SK-N-SH (cell line): ENCODE data around the gene SMARCA2. TPM values are rescaled to one million over a fixed set of nuclear protein-coding genes. Genes with fewer than 3 reads are reported as not detected.
A peak's percentile ranks its signal among the peaks of the same experiment; 100 is the strongest.

ENCODE experiments used
- CTCF ChIA-PET: fragments of 300-600, 350-600 bp; formaldehyde crosslinking; extraction: SDS; loops from one replicate; lab custom pipeline; 2021; lab: Yijun Ruan, JAX
- POLR2A ChIA-PET: fragments of 350-600 bp; sonication (Branson Sonifier 250); formaldehyde crosslinking; extraction: SDS; loops from one replicate; lab custom pipeline; 2020; ENCODE audit warnings: antibody characterized with exemption, inconsistent platforms; lab: Yijun Ruan, JAX
- DNase-seq: peaks from one replicate; pipeline ENCODE4 v3.0.0; 2012
- H2AFZ ChIP-seq: fragments of 200-600 bp; sonication (generic); 2 replicates; pipeline ENCODE4 v1.8.1; 2016; ENCODE audit warnings: antibody characterized with exemption, mild to moderate bottlenecking, low read depth
- H3F3A ChIP-seq: fragments of 200-600 bp; sonication (generic); replicated peaks from 2 replicates; pipeline ENCODE3; 2016; ENCODE audit warnings: antibody characterized with exemption, mild to moderate bottlenecking; ENCODE audit not compliant: insufficient read depth
- H3K27ac ChIP-seq, 2 experiments: fragments of 200-500 bp in 1 of 2; fragments of 200-600 bp in 1 of 2; sonication (Bioruptor generic) in 1 of 2; sonication (generic), shearing (Covaris generic) in 1 of 2; 2 replicates each; pipeline versions ENCODE4 v1.5.1 to v1.6.1; 2014 to 2016; ENCODE audit warnings: low read depth in 2 of 2, inconsistent platforms in 1 of 2, low read length in 1 of 2, mild to moderate bottlenecking in 1 of 2, mixed read lengths in 1 of 2
- H3K27me3 ChIP-seq: fragments of 200-600 bp; sonication (generic), shearing (Covaris generic); 2 replicates; pipeline ENCODE4 v1.6.1; 2016; ENCODE audit warnings: mixed run types; ENCODE audit not compliant: insufficient read depth
- H3K36me3 ChIP-seq, 2 experiments: fragments of 200-500 bp in 1 of 2; fragments of 200-600 bp in 1 of 2; sonication (Bioruptor generic) in 1 of 2; sonication (generic) in 1 of 2; replicated peaks in 1 of 2; 2 replicates each; pipeline versions ENCODE3 to v1.5.1; 2014 to 2016; ENCODE audit warnings: low read length in 1 of 2, mild to moderate bottlenecking in 1 of 2; ENCODE audit not compliant: insufficient read depth in 2 of 2, control insufficient read depth in 1 of 2
- H3K4me1 ChIP-seq, 2 experiments: fragments of 200-500 bp in 1 of 2; fragments of 200-600 bp in 1 of 2; sonication (Bioruptor generic) in 1 of 2; sonication (generic), shearing (Covaris generic) in 1 of 2; 2 replicates each; pipeline versions ENCODE4 v1.5.1 to v1.6.1; 2014 to 2016; ENCODE audit warnings: low read depth in 1 of 2, low read length in 1 of 2, mixed run types in 1 of 2; ENCODE audit not compliant: insufficient read depth in 2 of 2, control insufficient read depth in 1 of 2
- H3K4me2 ChIP-seq: fragments of 200-600 bp; sonication (generic), shearing (Covaris generic); 2 replicates; pipeline ENCODE4 v1.6.1; 2017; ENCODE audit warnings: mixed run types
- H3K4me3 ChIP-seq, 2 experiments: fragments of 200-500 bp in 1 of 2; fragments of 200-600 bp in 1 of 2; sonication (Bioruptor generic) in 1 of 2; sonication (generic), shearing (Covaris generic) in 1 of 2; 2 replicates each; pipeline versions ENCODE4 v1.5.1 to v1.8.1; 2014 to 2016; ENCODE audit warnings: low read depth in 2 of 2, inconsistent platforms in 1 of 2, low read length in 1 of 2, mild to moderate bottlenecking in 1 of 2, mixed read lengths in 1 of 2, moderate library complexity in 1 of 2
- H3K79me2 ChIP-seq: fragments of 200-600 bp; sonication (generic); 2 replicates; pipeline ENCODE4 v1.8.1; 2017; ENCODE audit warnings: mild to moderate bottlenecking; ENCODE audit not compliant: insufficient read depth
- H3K9ac ChIP-seq: fragments of 200-600 bp; sonication (generic); 2 replicates; pipeline ENCODE4 v1.6.1; 2017; ENCODE audit warnings: mixed run types
- H3K9me2 ChIP-seq: fragments of 200-600 bp; sonication (generic); 2 replicates; pipeline ENCODE4 v1.6.1; 2017; ENCODE audit warnings: mixed run types
- H3K9me3 ChIP-seq: fragments of 200-600 bp; sonication (generic); 2 replicates; pipeline ENCODE4 v1.6.1; 2017; ENCODE audit warnings: mixed run types, mild to moderate bottlenecking, moderate library complexity
- H4K20me1 ChIP-seq: fragments of 200-600 bp; sonication (generic); 2 replicates; pipeline ENCODE4 v1.6.1; 2017; ENCODE audit warnings: mild to moderate bottlenecking, mixed run types; ENCODE audit not compliant: insufficient read depth
- CTCF ChIP-seq: fragments of 200-600 bp; sonication (generic); IDR thresholded peaks from 2 replicates; pipeline ENCODE4 v1.6.1; 2017; ENCODE audit warnings: antibody characterized with exemption, mild to moderate bottlenecking, moderate library complexity
- EZH2phosphoT487 ChIP-seq: fragments of 200-600 bp; sonication (generic); IDR thresholded peaks from 2 replicates; pipeline ENCODE4 v1.6.1; 2017; ENCODE audit warnings: low read depth, mixed run types, mild to moderate bottlenecking, antibody characterized with exemption, moderate library complexity, borderline replicate concordance
- FOSL2 ChIP-seq: IDR thresholded peaks from 2 replicates; pipeline ENCODE4 v1.4.0; 2012; ENCODE audit warnings: low read depth, mild to moderate bottlenecking, moderate library complexity, borderline replicate concordance
- FOXM1 ChIP-seq: IDR thresholded peaks from 2 replicates; pipeline ENCODE4 v1.4.0; 2012; ENCODE audit warnings: low read depth, mild to moderate bottlenecking
- JUND ChIP-seq: IDR thresholded peaks from 2 replicates; pipeline ENCODE4 v1.4.0; 2012
- MAX ChIP-seq: IDR thresholded peaks from 2 replicates; pipeline ENCODE4 v1.4.0; 2012; ENCODE audit warnings: low read depth
- MEF2A ChIP-seq: IDR thresholded peaks from 2 replicates; pipeline ENCODE4 v1.4.0; 2012; ENCODE audit warnings: low read depth, borderline replicate concordance
- MXI1 ChIP-seq: IDR thresholded peaks from 2 replicates; pipeline ENCODE4 v1.6.1; 2012; ENCODE audit warnings: mild to moderate bottlenecking, low read depth, low read length, improper control_type of control experiment
- NFIC ChIP-seq: IDR thresholded peaks from 2 replicates; pipeline ENCODE4 v1.4.0; 2012; ENCODE audit warnings: borderline replicate concordance
- NRF1 ChIP-seq: IDR thresholded peaks from 2 replicates; pipeline ENCODE4 v1.6.1; 2012; ENCODE audit warnings: low read depth, mild to moderate bottlenecking, low read length
- PBX3 ChIP-seq: IDR thresholded peaks from 2 replicates; pipeline ENCODE4; 2012
- RAD21 ChIP-seq: IDR thresholded peaks from 2 replicates; pipeline ENCODE4 v1.6.1; 2012; ENCODE audit warnings: mild to moderate bottlenecking, low read length
- RCOR1 ChIP-seq: fragments of 150-350 bp; IDR thresholded peaks from 2 replicates; pipeline ENCODE4 v1.6.1; 2017; ENCODE audit warnings: antibody characterized with exemption, low read length
- RFX5 ChIP-seq: IDR thresholded peaks from 2 replicates; pipeline ENCODE4 v1.6.1; 2012; ENCODE audit warnings: mild to moderate bottlenecking, improper control_type of control experiment, low read length
- SIN3A ChIP-seq: IDR thresholded peaks from 2 replicates; pipeline ENCODE4 v1.6.1; 2012; ENCODE audit warnings: low read depth, mild to moderate bottlenecking, low read length, moderate library complexity, borderline replicate concordance
- SMC3 ChIP-seq: IDR thresholded peaks from 2 replicates; pipeline ENCODE4 v1.6.1; 2012; ENCODE audit warnings: low read depth, low read length, improper control_type of control experiment
- TEAD4 ChIP-seq: IDR thresholded peaks from 2 replicates; pipeline ENCODE4 v1.4.0; 2012; ENCODE audit warnings: mild to moderate bottlenecking, borderline replicate concordance; ENCODE audit not compliant: insufficient read depth
- USF1 ChIP-seq: IDR thresholded peaks from 2 replicates; pipeline ENCODE4 v1.4.0; 2012; ENCODE audit warnings: low read depth, borderline replicate concordance
- WGBS: methylation state at CpG from one replicate; pipeline ENCODE4 v1.1.6; 2017; ENCODE audit warnings: low lambda C conversion rate; 5-methylcytosine and 5-hydroxymethylcytosine counted together
- polyA plus RNA-seq, 3 experiments: library from polyadenylated mRNA; depleted of rRNA; stranded (reverse); fragments of >200 nt; gene quantifications; 2 replicates each; pipeline ENCODE4 v1.2.3, GENCODE V29; 2012

The SMARCA2 gene
- polyA plus RNA-seq, 1 of the 3 experiments (the other 2 are of a cell fraction) = 17.4 TPM

GRCh38 chr9:2120926-2121689 lies 106.0 kb downstream of the SMARCA2 start:
- Histone ChIP-seq H3K9me3 (no peaks in the 10 kb centered on the region), H3K36me3 (peaks cover 18 to 24% of the 10 kb centered on the region in 2 experiments), H2AFZ (no peak overlapping the region), H3K79me2 (no peaks in the 10 kb centered on the region), H3K9ac (no peak overlapping the region), H3F3A (peaks cover 6% of the 10 kb centered on the region), H3K4me3 (no peak overlapping the region), H3K4me1 (peaks cover 0 to 14% of the 10 kb centered on the region in 2 experiments; a peak in 2 of 4 replicates), H3K27ac (peak overlapping the region; percentile 42 to 50; a peak in 3 of 4 replicates), H3K4me2 (no peak overlapping the region), H3K27me3 (no peaks in the 10 kb centered on the region), H3K9me2 (no peaks in the 10 kb centered on the region), H4K20me1 (no peaks in the 10 kb centered on the region)
- TF ChIP-seq SMC3 (no peak), TEAD4 (no peak), FOSL2 (0 out of 2 replicates have a peak, but pooled peaks have one; percentile 12), CTCF (peak; percentile 47), NFIC (peak; percentile 64)
- POLR2A ChIA-PET = no interaction called here
- WGBS = 66% methylated on average over 3 of the region's 3 CpGs
- CTCF ChIA-PET = interaction anchor here (1.0 to 6.0 kb wide), 2 partner anchors 11 to 720 kb away, joined by 4 to 36 read pairs; no protein-coding TSS in a partner anchor
- DNase-seq = no peak

- H3K36me3 ChIP-seq = peaks cover 18 to 24% of the 10 kb centered on the region in 2 experiments
- no peak overlapping the region for H2AFZ ChIP-seq
- no peaks in the 10 kb centered on the region for H3K79me2 ChIP-seq
- WGBS = 92% methylated on average over 3 of the region's 3 CpGs
- H3K27me3 ChIP-seq = no peaks in the 10 kb centered on the region
- H3F3A ChIP-seq = peaks cover 6% of the 10 kb centered on the region
- no peaks in the 10 kb centered on the region for H3K9me2 ChIP-seq
- ChIA-PET CTCF (interaction anchor here (0.6 to 6.0 kb wide), 8 partner anchors 9 to 738 kb away, joined by 3 to 36 read pairs (median 3); no protein-coding TSS in a partner anchor), POLR2A (no interaction called here)
- H3K4me3 ChIP-seq = no peak overlapping the region
- no peak overlapping the region for H3K27ac ChIP-seq
- H3K4me1 ChIP-seq = peaks cover 3 to 16% of the 10 kb centered on the region in 2 experiments; a peak in 3 of 4 replicates
- H3K9ac ChIP-seq = no peak overlapping the region
- H4K20me1 ChIP-seq = no peaks in the 10 kb centered on the region
- no peaks in the 10 kb centered on the region for H3K9me3 ChIP-seq
- H3K4me2 ChIP-seq = no peak overlapping the region
- DNase-seq = no peak
- TF ChIP-seq SIN3A = no peak
- TF ChIP-seq NRF1 = no peak
- TF ChIP-seq RAD21 = no peak
- no peak for TF ChIP-seq MAX
- TF ChIP-seq RCOR1 = no peak
- TF ChIP-seq CTCF = no peak
- TF ChIP-seq JUND = no peak
- TF ChIP-seq TEAD4 = no peak
- no peak for TF ChIP-seq FOXM1
- TF ChIP-seq MXI1 = no peak
- no peak for TF ChIP-seq PBX3
- no peak for TF ChIP-seq EZH2phosphoT487
- TF ChIP-seq RFX5 = no peak
- no peak for TF ChIP-seq MEF2A
- no peak for TF ChIP-seq USF1
Observed at GRCh38 chr9:2122299-2122698, 107.2 kb downstream of the SMARCA2 start.
